Activated T-cell treated with anti-CD3 and anti-CD28 coated beads, Interleukin-2, amount 50 U/mL, for 4 hours (primary cell): ENCODE results near the gene VPREB1. TPM values are rescaled to one million over a fixed set of nuclear protein-coding genes. Genes with fewer than 3 reads are reported as not detected.
A peak's percentile ranks its signal among the peaks of the same experiment; 100 is the strongest.

Experiments used
- ATAC-seq, 2 donors: fragments of 200-7000 bp; cut with Tn5 transposase; one replicate each; pipeline ENCODE4 v1.10.0; 2021
- DNase-seq: peaks from one replicate; pipeline ENCODE4 v3.0.0-alpha.2; 2020
- H3K27me3 Mint-ChIP-seq: one replicate; pipeline ENCODE4 v1.8.0; 2021; ENCODE audit warnings: low read depth, mixed read lengths
- H3K36me3 Mint-ChIP-seq: one replicate; pipeline ENCODE4 v1.8.0; 2022; ENCODE audit warnings: mixed read lengths; ENCODE audit not compliant: insufficient read depth
- H3K4me1 Mint-ChIP-seq: one replicate; pipeline ENCODE4 v1.8.0; 2021; ENCODE audit warnings: low read depth, mixed read lengths
- H3K4me3 Mint-ChIP-seq: one replicate; pipeline ENCODE4 v1.8.0; 2021; ENCODE audit warnings: mild to moderate bottlenecking, moderate library complexity, mixed read lengths
- H3K9me3 Mint-ChIP-seq: one replicate; pipeline ENCODE4 v1.8.0; 2021; ENCODE audit warnings: mixed read lengths
- total RNA-seq, 3 donors: library from RNA; stranded (reverse); gene quantifications; one replicate each; pipeline ENCODE4 v1.2.1, GENCODE V29; 2021

Gene VPREB1
- total RNA-seq, 3 donors from 2014 or later: not detected

- ATAC-seq: no peak
- H3K27me3 Mint-ChIP-seq: no peaks in the 10 kb centered on the region
- no peaks in the 10 kb centered on the region for H3K4me1 Mint-ChIP-seq
- H3K4me3 Mint-ChIP-seq: no peak overlapping the region
- H3K9me3 Mint-ChIP-seq: no peaks in the 10 kb centered on the region
- H3K36me3 Mint-ChIP-seq: no peaks in the 10 kb centered on the region
- no peak for DNase-seq
Measured at GRCh38 chr22:22226448-22227187, 18.0 kb upstream of the VPREB1 start.

GRCh38 chr22:22228421-22228820, 16.2 kb upstream of the VPREB1 start:
- ATAC-seq (no peak), DNase-seq (no peak)

GRCh38 chr22:22228921-22229320, 15.7 kb upstream of the VPREB1 start:
- Mint-ChIP-seq H3K27me3 (no peaks in the 10 kb centered on the region), H3K9me3 (no peaks in the 10 kb centered on the region), H3K36me3 (no peaks in the 10 kb centered on the region), H3K4me3 (no peak overlapping the region), H3K4me1 (no peaks in the 10 kb centered on the region)
- DNase-seq: no peak
- ATAC-seq: no peak

More at GRCh38 chr22:22228421-22228820, 16.2 kb upstream of the VPREB1 start:
- no peaks in the 10 kb centered on the region for H3K27me3 Mint-ChIP-seq
- H3K4me3 Mint-ChIP-seq: no peak overlapping the region
- H3K9me3 Mint-ChIP-seq: no peaks in the 10 kb centered on the region
- no peaks in the 10 kb centered on the region for H3K36me3 Mint-ChIP-seq
- no peaks in the 10 kb centered on the region for H3K4me1 Mint-ChIP-seq

GRCh38 chr22:22229683-22230420, 14.7 kb upstream of the VPREB1 start:
- ATAC-seq (no peak), DNase-seq (no peak)
- Mint-ChIP-seq H3K27me3 (no peaks in the 10 kb centered on the region), H3K9me3 (no peaks in the 10 kb centered on the region), H3K4me1 (no peaks in the 10 kb centered on the region), H3K36me3 (no peaks in the 10 kb centered on the region), H3K4me3 (no peak overlapping the region)

GRCh38 chr22:22230438-22230837, 14.1 kb upstream of the VPREB1 start:
- DNase-seq (no peak), ATAC-seq (no peak)
- Mint-ChIP-seq H3K27me3 (no peaks in the 10 kb centered on the region), H3K9me3 (no peaks in the 10 kb centered on the region), H3K4me1 (no peaks in the 10 kb centered on the region), H3K36me3 (no peaks in the 10 kb centered on the region), H3K4me3 (no peak overlapping the region)

- no peaks in the 10 kb centered on the region for H3K9me3 Mint-ChIP-seq
- no peak overlapping the region for H3K4me3 Mint-ChIP-seq
- ATAC-seq (no peak), DNase-seq (no peak)
- H3K36me3 Mint-ChIP-seq: no peaks in the 10 kb centered on the region
- no peaks in the 10 kb centered on the region for H3K4me1 Mint-ChIP-seq
- no peaks in the 10 kb centered on the region for H3K27me3 Mint-ChIP-seq
Measured at GRCh38 chr22:22233081-22233480, 11.5 kb upstream of the VPREB1 start.

GRCh38 chr22:22235558-22235957, 9.0 kb upstream of the VPREB1 start:
- no peak overlapping the region for H3K4me3 Mint-ChIP-seq
- no peaks in the 10 kb centered on the region for H3K4me1 Mint-ChIP-seq
- no peaks in the 10 kb centered on the region for H3K27me3 Mint-ChIP-seq
- no peaks in the 10 kb centered on the region for H3K9me3 Mint-ChIP-seq
- peak; percentile 42 for DNase-seq
- ATAC-seq: peak; percentile 37 to 67
- H3K36me3 Mint-ChIP-seq: no peaks in the 10 kb centered on the region

GRCh38 chr22:22237521-22237920, 7.1 kb upstream of the VPREB1 start:
- DNase-seq (no peak), ATAC-seq (no peak)
- Mint-ChIP-seq H3K4me1 (no peaks in the 10 kb centered on the region), H3K27me3 (peaks cover 8% of the 10 kb centered on the region), H3K9me3 (no peaks in the 10 kb centered on the region), H3K4me3 (no peak overlapping the region), H3K36me3 (no peaks in the 10 kb centered on the region)

GRCh38 chr22:22239311-22239939, 5.2 kb upstream of the VPREB1 start:
- Mint-ChIP-seq H3K4me1 (peaks cover 6% of the 10 kb centered on the region), H3K27me3 (peaks cover 12% of the 10 kb centered on the region), H3K9me3 (no peaks in the 10 kb centered on the region), H3K4me3 (no peak overlapping the region), H3K36me3 (no peaks in the 10 kb centered on the region)
- DNase-seq (no peak), ATAC-seq (no peak)

- H3K36me3 Mint-ChIP-seq: no peaks in the 10 kb centered on the region
- no peaks in the 10 kb centered on the region for H3K9me3 Mint-ChIP-seq
- H3K4me1 Mint-ChIP-seq: peaks cover 8% of the 10 kb centered on the region
- no peak for DNase-seq
- no peak overlapping the region for H3K4me3 Mint-ChIP-seq
- ATAC-seq: no peak
- H3K27me3 Mint-ChIP-seq: peaks cover 14% of the 10 kb centered on the region
Measured at GRCh38 chr22:22241554-22241898, 3.1 kb upstream of the VPREB1 start.

- Mint-ChIP-seq H3K27me3 (peaks cover 14% of the 10 kb centered on the region), H3K4me1 (peaks cover 8% of the 10 kb centered on the region), H3K4me3 (no peak overlapping the region), H3K9me3 (no peaks in the 10 kb centered on the region), H3K36me3 (no peaks in the 10 kb centered on the region)
- DNase-seq (no peak), ATAC-seq (no peak)
Measured at GRCh38 chr22:22242488-22242887, 2.1 kb upstream of the VPREB1 start.

- Mint-ChIP-seq H3K4me3 (no peak overlapping the region), H3K36me3 (no peaks in the 10 kb centered on the region), H3K4me1 (peaks cover 8% of the 10 kb centered on the region), H3K27me3 (peaks cover 14% of the 10 kb centered on the region), H3K9me3 (no peaks in the 10 kb centered on the region)
- ATAC-seq (no peak), DNase-seq (no peak)
Measured at GRCh38 chr22:22243033-22243680, 1.4 kb upstream of the VPREB1 start.

- Mint-ChIP-seq H3K36me3 (no peaks in the 10 kb centered on the region), H3K27me3 (peaks cover 14% of the 10 kb centered on the region), H3K4me1 (peaks cover 20% of the 10 kb centered on the region), H3K9me3 (no peaks in the 10 kb centered on the region), H3K4me3 (no peak overlapping the region)
- ATAC-seq (no peak), DNase-seq (no peak)
Measured at GRCh38 chr22:22245256-22245909, 797 bp downstream of the VPREB1 start.

- no peak for DNase-seq
- H3K36me3 Mint-ChIP-seq: no peaks in the 10 kb centered on the region
- H3K9me3 Mint-ChIP-seq: no peaks in the 10 kb centered on the region
- no peak for ATAC-seq
- no peak overlapping the region for H3K4me3 Mint-ChIP-seq
- H3K27me3 Mint-ChIP-seq: peaks cover 14% of the 10 kb centered on the region
- H3K4me1 Mint-ChIP-seq: peaks cover 20% of the 10 kb centered on the region
Measured at GRCh38 chr22:22245935-22246525, 1.4 kb downstream of the VPREB1 start.
